IMR-90 (cell line): ENCODE measurements around the gene C10orf90.

Source experiments
- BHLHE40 ChIP-seq: fragments of 150-350 bp; IDR thresholded peaks from 2 replicates; pipeline ENCODE4 v1.6.1; 2016; ENCODE audit warnings: mild to moderate bottlenecking, low read depth, low read length
- MAFK ChIP-seq: IDR thresholded peaks from 2 replicates; pipeline ENCODE4 v1.6.1; 2012; ENCODE audit warnings: low read depth, low read length, improper control_type of control experiment
- MAZ ChIP-seq: IDR thresholded peaks from 2 replicates; pipeline ENCODE4 v1.6.1; 2012; ENCODE audit warnings: low read depth, mild to moderate bottlenecking, low read length, improper control_type of control experiment, moderate library complexity, borderline replicate concordance
- POLR2A ChIP-seq: IDR thresholded peaks from 2 replicates; pipeline ENCODE4 v1.6.1; 2012; ENCODE audit warnings: mild to moderate bottlenecking, low read depth, low read length
- RAD21 ChIP-seq: IDR thresholded peaks from 2 replicates; pipeline ENCODE4 v1.6.1; 2012; ENCODE audit warnings: low read length, improper control_type of control experiment
- RCOR1 ChIP-seq: IDR thresholded peaks from 2 replicates; pipeline ENCODE4 v1.6.1; 2012; ENCODE audit warnings: mild to moderate bottlenecking, low read length, improper control_type of control experiment; ENCODE audit not compliant: insufficient replicate concordance
- TF ChIP-seq, protein P1 (sequence below): conservative IDR thresholded peaks from 2 replicates; pipeline ENCODE4 v1.5.1; 2012; ENCODE audit warnings: mild to moderate bottlenecking, low read depth, low read length, improper control_type of control experiment
- TF ChIP-seq, protein P2 (sequence below): fragments of 150-350 bp; IDR thresholded peaks from 2 replicates; pipeline ENCODE4 v1.6.1; 2017; ENCODE audit warnings: mild to moderate bottlenecking, antibody characterized with exemption, low read length, low read depth
- TF ChIP-seq, protein P3 (sequence below): fragments of 150-350 bp; IDR thresholded peaks from 2 replicates; pipeline ENCODE4 v1.6.1; 2016; ENCODE audit warnings: low read depth, mild to moderate bottlenecking, low read length, moderate library complexity, borderline replicate concordance

DNA sequence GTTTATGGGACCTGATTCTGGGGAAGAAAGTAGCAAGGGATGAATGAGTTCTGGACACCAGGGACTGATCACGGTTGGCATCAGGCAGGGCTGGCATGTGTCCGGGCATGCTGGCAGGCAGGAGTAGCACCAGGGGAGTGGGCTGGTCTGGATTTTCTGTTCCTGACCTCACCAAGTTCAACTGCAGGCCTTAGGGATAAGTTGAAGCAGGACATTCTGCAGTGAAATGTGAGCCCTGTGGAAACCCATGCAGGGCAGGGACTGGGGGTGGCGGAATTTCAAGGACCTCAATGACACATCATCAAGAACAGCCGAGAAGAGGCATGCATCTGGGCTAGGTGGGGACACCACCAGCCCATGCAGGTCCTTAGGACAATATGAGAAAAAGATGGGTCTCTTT, 202.0 kb downstream of the C10orf90 start:
- TF ChIP-seq, protein P1, sequence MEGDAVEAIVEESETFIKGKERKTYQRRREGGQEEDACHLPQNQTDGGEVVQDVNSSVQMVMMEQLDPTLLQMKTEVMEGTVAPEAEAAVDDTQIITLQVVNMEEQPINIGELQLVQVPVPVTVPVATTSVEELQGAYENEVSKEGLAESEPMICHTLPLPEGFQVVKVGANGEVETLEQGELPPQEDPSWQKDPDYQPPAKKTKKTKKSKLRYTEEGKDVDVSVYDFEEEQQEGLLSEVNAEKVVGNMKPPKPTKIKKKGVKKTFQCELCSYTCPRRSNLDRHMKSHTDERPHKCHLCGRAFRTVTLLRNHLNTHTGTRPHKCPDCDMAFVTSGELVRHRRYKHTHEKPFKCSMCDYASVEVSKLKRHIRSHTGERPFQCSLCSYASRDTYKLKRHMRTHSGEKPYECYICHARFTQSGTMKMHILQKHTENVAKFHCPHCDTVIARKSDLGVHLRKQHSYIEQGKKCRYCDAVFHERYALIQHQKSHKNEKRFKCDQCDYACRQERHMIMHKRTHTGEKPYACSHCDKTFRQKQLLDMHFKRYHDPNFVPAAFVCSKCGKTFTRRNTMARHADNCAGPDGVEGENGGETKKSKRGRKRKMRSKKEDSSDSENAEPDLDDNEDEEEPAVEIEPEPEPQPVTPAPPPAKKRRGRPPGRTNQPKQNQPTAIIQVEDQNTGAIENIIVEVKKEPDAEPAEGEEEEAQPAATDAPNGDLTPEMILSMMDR: no peak
- no peak for TF ChIP-seq RCOR1
- no peak for TF ChIP-seq POLR2A
- TF ChIP-seq BHLHE40: no peak
- TF ChIP-seq, protein P2, sequence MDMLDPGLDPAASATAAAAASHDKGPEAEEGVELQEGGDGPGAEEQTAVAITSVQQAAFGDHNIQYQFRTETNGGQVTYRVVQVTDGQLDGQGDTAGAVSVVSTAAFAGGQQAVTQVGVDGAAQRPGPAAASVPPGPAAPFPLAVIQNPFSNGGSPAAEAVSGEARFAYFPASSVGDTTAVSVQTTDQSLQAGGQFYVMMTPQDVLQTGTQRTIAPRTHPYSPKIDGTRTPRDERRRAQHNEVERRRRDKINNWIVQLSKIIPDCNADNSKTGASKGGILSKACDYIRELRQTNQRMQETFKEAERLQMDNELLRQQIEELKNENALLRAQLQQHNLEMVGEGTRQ: no peak
- TF ChIP-seq RAD21: no peak
- no peak for TF ChIP-seq MAZ
- TF ChIP-seq, protein P3, sequence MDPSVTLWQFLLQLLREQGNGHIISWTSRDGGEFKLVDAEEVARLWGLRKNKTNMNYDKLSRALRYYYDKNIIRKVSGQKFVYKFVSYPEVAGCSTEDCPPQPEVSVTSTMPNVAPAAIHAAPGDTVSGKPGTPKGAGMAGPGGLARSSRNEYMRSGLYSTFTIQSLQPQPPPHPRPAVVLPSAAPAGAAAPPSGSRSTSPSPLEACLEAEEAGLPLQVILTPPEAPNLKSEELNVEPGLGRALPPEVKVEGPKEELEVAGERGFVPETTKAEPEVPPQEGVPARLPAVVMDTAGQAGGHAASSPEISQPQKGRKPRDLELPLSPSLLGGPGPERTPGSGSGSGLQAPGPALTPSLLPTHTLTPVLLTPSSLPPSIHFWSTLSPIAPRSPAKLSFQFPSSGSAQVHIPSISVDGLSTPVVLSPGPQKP: no peak
- no peak for TF ChIP-seq MAFK
